HuH-7 (cell line): Measurements from ENCODE around the gene LCLAT1.

Experiments
- DNase-seq: peaks from one replicate; pipeline ENCODE4 v3.0.0; 2011; ENCODE audit warnings: low spot score

The LCLAT1 gene

DNA sequence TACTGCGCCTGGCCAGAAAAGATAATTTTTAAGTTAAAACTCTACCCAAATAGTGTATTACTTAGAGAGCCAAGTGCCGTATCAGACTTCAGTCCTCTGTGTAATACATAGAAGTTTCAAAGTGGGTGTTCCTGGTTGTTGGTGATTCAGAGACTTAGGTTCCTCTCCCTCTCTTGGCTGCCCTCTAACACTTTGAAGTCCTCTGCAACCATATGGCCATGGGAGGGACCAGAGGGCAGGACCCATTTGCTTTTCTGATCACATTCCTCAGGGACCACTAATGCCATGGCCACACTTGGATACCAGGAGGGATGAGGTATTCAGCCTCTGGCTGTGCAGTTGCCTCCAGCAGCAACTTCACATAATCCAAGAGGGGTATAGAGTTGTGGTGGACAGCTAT, 228.7 kb downstream of the LCLAT1 start:
- no peak for DNase-seq

- DNase-seq: no peak
Observed at GRCh38 chr2:30677231-30677630, 230.2 kb downstream of the LCLAT1 start.

- no peak for DNase-seq
Observed at GRCh38 chr2:30677861-30678385, 230.9 kb downstream of the LCLAT1 start.

DNA sequence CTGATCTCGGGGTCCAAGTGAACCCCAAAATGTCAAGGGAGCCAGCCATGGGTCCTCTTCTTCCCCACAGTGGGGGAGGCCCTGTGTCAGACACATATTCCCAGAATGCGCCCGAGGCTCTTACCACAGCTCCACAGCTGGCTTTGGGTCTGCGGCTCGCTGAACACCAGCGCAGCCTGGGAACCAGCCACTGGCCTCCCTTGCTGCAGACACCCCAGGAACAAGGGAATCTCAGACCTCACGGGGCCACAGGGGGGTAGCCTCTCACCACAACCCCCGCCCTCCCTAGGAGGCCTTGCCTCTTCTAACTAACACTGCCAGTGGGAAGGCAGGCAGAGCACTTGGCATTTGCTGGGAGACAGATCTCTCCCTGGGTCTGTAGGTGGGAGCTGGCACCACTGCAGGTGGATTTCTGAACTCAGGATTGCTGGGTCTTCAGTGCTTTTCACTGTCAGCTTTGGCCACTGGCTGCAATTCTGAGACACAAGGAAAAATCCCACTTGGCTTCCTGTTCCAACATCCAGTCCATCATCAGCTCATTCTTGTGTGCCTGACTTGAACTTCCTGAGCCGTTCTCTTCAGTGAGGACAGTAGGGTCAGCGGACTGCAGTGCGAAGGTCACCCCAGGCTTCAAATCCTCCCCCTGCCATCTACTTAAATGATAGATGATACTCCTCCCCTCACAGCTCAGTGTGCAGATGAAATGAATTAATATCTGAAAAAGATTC, 231.5 kb downstream of the LCLAT1 start:
- no peak for DNase-seq

DNA sequence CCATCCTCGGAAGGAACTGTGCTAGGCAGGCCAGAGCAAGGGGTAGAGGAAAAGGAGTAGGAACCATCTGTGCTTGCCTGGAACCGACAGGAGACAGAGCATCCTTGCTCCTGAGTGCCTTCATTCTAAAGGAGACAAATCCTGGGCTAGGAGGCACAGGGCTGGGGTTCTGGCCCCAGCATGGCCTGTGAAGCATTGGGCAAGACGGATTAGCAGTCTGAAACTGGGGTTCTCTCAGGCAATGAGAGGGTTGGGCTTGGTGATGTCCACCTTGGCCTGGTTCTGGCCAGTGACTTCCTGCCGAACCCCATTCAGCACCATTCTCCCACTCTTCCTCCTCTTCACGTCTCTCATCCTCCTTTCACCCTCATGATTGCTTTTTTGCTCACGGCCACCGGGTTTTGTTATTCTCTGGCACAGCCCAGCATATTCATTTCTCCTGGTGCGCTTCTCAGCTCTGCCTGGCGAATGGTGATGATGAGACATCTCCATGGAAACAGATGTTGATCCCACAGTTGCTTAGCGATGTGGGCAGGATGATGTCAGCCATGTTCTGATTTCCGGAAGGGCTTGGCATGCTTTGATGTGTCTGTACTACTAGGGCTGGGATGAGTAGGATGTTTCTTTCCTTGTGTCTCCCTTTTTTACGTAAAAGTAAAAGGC, 232.5 kb downstream of the LCLAT1 start:
- no peak for DNase-seq

DNA sequence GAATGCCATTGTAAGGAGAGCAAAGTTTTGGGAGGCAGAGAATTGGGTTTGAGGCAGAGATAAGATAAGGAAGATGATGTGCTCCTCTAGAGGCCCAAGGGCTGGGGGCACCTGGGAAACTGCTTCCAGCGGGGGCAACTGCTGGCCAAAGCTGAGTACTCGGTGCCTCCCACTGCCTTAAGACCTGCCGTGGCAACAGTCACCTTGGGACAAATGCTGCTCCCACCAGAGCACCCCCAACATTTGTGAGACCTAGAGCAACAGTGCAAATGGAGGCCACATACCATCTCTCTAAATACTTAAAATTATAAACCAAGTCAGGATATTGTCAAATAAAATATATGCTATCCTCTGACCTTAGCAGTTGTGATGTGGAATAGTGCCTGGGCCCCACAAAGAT, 233.1 kb downstream of the LCLAT1 start:
- no peak for DNase-seq

GRCh38 chr2:30681022-30681421, 234.0 kb downstream of the LCLAT1 start:
- no peak for DNase-seq

GRCh38 chr2:30683236-30683956, 236.3 kb downstream of the LCLAT1 start:
- no peak for DNase-seq

GRCh38 chr2:30684026-30684425, 237.0 kb downstream of the LCLAT1 start:
- no peak for DNase-seq

GRCh38 chr2:30684516-30684915, 237.5 kb downstream of the LCLAT1 start:
- no peak for DNase-seq

DNA sequence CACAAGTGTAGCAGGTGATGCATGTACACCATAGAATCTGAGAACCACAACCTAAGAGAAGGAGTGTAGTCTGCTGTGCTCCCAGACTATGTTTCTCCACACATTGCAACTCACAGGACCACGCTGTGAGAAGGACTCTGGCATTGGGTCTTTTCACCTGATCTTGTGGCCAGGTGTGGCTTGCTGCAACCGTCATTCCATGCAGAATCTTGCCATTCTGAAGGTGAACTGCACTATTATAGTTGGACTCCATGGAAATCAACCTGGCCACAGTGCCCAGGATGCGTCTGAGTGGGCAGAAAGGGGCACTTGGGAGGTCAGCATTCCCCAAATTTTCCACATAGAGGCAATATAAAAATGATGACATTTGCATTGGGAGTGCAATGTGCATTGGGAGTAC, 237.9 kb downstream of the LCLAT1 start:
- no peak for DNase-seq

GRCh38 chr2:30686000-30686399, 239.0 kb downstream of the LCLAT1 start:
- peak; percentile 58 for DNase-seq

DNA sequence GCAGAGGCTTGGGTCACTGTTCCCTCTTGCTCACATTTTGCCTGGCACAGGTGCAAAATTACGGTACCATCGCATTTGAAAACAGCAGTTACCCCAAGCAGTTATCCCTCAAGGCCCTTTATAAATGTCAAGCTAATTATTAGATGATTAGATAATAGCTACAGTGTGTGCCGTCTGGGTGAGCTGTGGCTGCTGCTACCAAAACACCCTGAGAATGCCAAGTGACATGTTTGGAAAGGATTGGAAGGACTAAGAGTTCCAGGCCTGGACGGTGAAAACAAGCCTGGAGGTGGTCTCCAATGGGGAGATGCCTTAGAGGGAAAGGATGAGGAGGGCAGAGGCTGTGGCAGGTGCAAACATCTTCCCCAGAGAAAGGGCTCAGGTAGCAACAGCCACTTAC, 239.6 kb downstream of the LCLAT1 start:
- DNase-seq: no peak

GRCh38 chr2:30688956-30689401, 241.9 kb downstream of the LCLAT1 start:
- DNase-seq: no peak

DNA sequence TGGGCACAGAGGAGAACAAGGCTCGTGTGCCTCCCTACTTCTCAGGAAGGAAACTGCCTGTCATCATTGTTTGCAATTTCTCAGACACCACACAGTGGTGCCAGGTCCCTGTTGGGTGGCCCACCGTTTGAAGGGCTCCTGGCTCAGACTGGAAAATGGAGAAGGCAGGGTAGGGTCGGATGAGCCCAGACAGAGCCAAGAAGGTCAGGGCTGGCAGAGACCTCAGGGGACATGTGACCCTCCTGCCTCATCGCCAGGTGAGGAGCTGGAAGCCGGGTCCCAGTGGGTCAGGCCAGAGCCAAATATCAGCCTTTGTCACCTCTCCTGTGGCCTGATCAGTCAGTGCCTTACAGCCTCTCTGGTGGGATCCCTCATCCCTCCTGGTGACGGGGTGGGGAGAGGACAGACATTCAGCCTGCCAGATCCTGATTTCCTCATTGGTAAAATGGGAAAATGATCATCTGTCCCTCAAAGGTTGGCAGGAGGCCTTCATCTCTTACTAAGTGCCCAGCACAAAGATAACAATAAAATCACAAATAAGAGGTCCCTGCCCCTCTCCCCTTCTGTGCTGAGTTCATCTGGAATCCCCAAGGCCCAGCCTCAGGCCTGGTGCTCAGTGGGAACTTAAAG, 242.6 kb downstream of the LCLAT1 start:
- DNase-seq: no peak

- DNase-seq: no peak
Observed at GRCh38 chr2:30690126-30690561, 243.1 kb downstream of the LCLAT1 start.

DNA sequence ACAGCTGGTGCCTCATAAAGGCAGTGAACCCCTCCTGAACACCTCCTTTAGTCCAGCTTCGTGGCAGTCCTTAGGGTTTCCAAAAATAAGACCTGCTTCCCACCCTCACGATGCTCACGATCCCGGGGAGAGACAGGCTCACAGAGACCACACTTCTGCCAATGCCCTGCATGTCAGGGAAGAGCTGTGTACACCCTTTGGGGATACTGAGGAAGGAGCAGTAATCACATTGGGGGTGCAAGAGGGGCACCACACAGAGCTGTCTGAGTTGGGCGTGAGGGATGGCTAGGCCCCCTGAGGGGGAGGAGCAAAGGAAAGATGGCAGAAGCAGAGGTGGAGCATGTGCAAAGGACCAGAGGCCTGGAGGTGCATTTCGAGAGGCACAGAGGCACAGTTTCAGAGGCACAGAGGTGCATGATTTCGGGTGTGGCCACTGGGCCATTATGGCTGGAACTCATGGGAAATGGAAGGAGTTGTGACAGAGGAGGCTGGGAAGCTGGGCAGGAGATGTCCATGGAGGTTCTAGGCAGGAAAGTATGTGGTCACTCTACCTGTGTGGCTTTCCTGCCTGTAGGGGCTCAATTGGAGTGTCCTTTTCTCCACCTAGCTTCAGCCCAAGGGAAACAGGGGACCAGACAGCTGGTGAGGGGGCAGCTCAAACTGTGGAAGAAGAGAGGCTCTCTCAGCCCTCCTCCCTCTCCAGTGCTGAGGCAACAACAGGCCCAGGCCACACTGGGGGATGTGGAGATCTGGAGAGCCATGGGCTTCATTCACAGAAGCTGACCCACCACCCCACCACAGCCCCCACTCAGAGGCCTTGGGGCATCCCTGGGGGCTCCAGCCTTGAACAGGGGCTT, 244.3 kb downstream of the LCLAT1 start:
- no peak for DNase-seq

DNA sequence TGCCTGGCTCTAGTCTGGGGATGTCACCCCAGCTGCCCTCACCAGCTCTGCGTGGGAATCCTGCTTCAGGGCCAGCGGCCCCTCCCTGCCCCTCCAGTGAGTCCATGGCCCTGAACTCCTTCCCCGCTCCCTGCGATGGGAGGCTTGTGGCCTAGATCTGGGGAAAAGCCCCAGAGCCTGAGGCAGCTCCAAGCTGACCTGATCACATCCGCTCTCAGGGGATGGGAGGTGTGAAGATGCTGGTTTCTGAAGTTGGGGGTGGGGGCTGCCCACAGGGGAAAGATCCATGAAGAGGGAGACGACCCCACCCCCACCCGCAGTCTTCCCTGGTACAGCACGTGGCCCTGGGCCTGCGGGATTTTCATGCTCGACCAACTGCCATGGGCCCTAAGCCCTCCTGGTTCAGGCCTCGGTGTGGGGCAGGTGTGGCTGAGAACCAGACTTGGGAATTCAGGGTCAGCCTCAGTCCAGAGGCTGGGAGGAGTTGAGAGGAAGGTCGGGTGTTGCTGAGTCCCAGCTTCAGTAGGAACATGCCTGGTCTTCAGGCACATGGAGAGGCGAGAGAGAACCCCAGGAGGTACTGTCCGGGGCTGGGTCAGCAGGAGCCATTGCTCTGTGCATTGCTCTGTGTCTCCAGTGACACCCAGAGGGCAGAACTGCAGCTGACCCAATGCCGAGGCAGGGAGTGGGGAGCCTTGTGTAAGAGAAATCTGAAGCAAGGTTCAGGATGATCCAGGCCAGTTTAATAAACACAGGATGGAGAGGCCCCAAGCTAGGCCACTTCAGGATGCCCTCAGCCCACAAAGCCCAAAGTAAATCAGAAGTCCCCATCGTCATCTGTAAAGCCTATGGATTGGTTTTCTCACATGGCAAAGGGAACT, 245.1 kb downstream of the LCLAT1 start:
- no peak for DNase-seq

DNA sequence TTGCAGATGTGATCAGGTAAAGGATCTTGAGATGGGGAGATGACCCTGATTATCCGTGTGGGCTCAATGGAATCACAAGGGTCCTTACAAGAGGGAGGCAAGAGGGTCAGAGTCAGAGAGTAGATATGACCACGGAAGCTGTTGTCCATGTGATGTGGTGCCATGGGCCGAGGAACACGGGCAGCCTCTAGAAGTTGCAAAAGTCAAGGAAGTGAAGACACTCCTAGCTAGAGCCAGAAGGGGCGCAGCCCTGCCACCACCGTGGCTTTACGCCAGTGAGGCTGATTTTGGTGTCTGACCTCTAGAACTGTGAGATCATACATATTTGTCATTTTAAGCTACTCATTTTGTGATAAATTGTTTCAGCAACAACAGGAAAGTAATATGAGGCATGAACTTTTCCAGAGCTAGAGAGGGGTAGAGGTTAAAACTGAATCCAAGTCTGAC, 245.8 kb downstream of the LCLAT1 start:
- no peak for DNase-seq
